SJCRH30 (cell line): Measurements from ENCODE around the gene OR1A2. TPM values are rescaled to one million over a fixed set of nuclear protein-coding genes. Genes with fewer than 3 reads are reported as not detected.

Experiments
- total RNA-seq: library from RNA; depleted of rRNA; stranded (reverse); fragments of >200 nt; shearing (Covaris generic); gene quantifications from 2 replicates; pipeline ENCODE4 v1.2.3, GENCODE V29; 2014; rRNA removed

Gene OR1A2
- total RNA-seq, 1 experiment from 2014 or later = not detected

Other genes with a start within 250 kb of the OR1A2 start
- gene OR1D5, start 133.9 kb upstream of the OR1A2 start, total RNA-seq = not detected in 2 replicates
- not detected in 2 replicates for gene OR1D2, start 93.1 kb upstream of the OR1A2 start, total RNA-seq
- gene OR1G1, start 70.0 kb upstream of the OR1A2 start, total RNA-seq = not detected in 2 replicates
- gene OR1A1, start 10.1 kb downstream of the OR1A2 start, total RNA-seq = not detected in 2 replicates
- 0.06 TPM in 1 of 2 replicates, not detected in the other for gene OR3A1, start 100.8 kb downstream of the OR1A2 start, total RNA-seq
- gene OR3A2, start 188.8 kb downstream of the OR1A2 start, total RNA-seq = 0.08 and 0.16 TPM in 2 replicates
- gene OR1E1, start 200.9 kb downstream of the OR1A2 start, total RNA-seq = 0.18 and 0.33 TPM in 2 replicates
- not detected in 2 replicates for gene OR3A3, start 213.9 kb downstream of the OR1A2 start, total RNA-seq
- 0.42 TPM in 1 of 2 replicates, not detected in the other for gene OR1E2, start 236.3 kb downstream of the OR1A2 start, total RNA-seq